Midbrain (tissue), 1 donor: Measurements from ENCODE around the gene EPHA1.

Experiments used
- DNase-seq: peaks from one replicate; lab custom pipeline; 2025; lab: John Stamatoyannopoulos, UW

Gene EPHA1

DNA sequence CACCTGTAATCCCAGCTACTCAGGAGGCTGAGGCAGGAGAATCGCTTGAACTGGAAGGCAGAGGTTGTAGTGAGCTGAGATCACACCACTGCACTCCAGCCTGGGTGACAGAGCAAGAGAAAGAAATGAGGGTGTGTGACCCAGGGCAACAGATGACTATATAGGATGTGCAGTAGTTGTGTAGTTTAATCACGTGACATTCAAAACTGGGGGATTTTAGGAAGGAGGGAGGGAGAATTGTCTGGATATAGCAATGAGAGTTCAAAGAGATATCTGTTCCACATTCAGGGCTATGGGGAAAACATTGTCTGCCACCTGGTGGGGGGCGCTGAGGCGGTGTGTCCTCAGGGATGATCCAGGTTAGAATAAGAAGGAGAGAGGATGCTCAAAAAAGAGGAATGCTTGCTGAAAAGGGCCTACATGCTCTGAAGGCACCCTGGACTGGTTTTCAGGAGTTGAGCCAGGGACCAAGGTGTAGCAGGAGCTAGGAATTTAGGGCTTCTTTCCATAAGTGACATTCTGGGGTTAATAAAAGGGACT lies 35.3 kb downstream of the EPHA1 start:
- DNase-seq = no peak

DNA sequence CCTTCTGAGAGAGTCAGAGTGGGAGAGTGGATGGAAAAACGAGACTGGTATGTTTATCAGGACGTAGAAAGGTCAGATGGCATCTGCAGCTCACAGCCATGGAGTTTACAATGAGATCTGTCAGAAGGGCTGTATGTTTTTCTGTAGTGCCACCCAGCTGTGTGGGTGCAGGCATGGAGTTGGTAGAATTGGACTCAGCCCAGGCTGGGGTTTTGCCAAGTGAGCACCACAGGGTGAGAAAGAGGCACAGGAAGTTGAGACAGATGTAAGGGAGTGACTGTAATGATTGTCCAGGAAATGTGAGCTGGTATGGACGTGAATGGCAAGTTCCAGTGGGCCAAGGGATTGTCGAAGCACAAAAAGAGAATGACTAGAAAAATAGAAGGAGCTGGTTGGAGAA lies 36.6 kb downstream of the EPHA1 start:
- peak; percentile 86 for DNase-seq

DNA sequence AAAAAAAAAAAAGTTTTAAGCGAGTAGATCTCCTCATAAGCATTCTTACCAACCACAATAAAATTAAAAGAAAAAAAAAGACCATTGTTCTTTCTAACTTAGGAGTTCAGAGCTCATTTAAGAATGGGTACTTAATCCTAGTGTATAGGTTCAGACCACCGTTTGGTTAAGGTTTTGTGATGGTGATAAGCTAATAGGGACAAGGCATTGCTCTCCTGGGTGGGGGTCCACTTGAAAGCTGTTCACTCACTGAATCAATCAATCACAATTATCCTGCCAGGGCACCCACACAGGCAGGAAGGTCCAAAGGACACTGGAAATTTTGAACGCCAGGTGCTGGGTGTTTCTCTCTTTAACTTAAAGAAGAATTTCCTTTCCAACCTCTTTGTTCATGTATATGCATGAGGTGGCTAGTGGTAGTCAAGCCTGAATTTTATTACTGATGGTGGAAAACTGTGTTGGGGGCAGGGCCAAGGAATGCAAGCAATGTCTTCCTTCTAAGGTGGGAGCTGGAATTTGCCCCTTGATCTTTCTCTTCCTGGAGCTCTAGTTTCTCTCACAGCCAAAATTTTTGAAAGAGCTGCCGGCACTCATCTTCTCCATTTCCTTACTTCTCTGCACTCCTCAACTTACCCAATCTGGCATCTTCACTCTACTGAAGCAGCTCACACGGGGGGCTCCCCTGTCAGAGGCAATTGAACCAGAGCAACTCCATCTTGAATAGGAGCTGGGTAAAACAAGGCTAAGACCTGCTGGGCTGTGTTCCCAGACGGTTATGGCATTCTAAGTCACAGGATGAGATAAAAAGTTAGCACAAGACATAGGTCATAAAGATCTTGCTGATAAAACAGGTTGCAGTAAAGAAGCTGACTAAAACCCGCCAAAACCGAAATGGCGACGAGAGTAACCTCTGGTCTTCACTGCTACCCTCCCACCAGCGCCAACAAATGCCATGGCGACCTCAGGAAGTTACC lies 38.7 kb downstream of the EPHA1 start:
- DNase-seq = no peak

DNA sequence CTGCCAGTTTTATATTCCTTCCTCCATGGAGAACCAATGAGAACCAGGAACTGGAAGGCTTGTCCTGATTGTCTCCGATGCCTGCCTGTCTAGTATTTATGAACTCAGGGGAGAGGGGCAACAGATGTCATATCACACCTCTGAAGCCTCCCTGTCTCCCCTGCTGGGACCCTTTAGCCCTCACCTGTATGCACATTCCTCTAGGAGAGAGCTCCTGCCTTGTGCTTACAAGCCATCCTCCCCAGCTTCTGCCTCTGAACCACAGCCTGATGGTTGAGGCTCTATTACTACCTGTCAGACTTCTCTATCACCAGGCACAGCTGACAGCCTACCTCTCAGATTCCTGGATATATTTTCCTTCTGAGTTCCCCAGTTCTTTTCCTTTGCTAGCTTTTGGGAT lies 40.3 kb downstream of the EPHA1 start:
- DNase-seq = no peak

DNA sequence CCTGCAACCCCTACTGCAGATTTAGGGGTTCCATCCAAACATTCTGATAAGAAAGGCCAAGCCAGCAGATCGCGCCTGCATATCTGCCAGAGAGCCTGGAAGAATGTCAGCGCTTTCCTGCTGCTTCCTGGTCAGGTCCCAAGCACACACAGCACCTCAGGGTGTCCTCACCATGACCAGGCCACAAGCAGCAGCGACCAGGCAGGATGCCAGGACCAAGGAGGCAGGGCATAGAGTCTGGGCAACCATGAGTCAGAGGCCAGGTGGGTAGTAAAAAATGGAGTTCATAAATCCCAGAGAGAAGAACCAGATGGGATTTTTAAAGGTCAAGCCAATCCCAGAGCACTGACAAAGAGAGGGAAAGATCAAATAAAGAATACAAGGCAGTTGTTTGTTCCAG lies 40.7 kb downstream of the EPHA1 start:
- DNase-seq = no peak

DNA sequence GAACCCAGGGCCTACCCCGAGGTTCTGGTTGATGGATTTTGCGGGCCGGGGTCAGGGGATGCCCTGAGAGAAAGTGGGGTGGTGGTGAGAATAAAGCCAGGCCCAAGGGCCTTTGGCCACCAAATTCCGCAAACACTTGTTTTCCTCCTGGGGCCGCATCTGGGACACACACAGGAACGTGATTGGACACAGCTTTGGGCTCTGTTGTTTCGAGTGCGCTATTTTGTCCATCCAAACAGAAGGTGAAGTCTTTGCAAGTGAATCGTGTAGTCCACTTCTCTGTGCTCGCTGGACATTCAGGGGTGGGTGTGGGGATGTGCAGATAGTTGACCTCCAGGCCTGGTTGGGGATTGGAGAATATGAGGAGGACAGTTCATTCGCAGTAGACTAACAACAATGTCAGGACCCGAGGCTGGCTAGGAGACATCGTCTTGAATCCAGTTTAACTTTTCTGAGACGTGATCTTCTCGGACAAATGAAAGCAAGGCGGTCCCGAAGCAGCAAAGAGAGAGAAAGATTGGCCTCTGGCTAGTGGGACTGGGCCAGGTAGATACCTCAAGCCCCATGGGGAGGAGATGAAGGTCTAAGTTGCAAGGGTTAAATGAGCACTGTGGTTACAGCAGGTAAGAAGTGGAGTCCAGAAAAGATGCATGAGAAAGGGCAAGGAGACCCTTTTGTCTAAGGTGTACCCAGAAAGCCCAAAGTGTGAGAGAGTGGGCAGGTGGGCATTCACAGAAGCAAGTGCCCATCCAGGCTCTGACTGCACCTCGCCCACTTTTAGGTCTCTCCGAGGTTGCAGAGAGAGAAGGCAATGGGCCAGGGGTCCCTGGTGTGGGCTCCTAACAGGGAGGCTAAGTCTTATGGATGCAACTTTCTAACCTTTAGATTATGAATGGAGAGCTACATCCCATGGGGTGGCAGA lies 45.4 kb downstream of the EPHA1 start:
- DNase-seq = no peak

DNA sequence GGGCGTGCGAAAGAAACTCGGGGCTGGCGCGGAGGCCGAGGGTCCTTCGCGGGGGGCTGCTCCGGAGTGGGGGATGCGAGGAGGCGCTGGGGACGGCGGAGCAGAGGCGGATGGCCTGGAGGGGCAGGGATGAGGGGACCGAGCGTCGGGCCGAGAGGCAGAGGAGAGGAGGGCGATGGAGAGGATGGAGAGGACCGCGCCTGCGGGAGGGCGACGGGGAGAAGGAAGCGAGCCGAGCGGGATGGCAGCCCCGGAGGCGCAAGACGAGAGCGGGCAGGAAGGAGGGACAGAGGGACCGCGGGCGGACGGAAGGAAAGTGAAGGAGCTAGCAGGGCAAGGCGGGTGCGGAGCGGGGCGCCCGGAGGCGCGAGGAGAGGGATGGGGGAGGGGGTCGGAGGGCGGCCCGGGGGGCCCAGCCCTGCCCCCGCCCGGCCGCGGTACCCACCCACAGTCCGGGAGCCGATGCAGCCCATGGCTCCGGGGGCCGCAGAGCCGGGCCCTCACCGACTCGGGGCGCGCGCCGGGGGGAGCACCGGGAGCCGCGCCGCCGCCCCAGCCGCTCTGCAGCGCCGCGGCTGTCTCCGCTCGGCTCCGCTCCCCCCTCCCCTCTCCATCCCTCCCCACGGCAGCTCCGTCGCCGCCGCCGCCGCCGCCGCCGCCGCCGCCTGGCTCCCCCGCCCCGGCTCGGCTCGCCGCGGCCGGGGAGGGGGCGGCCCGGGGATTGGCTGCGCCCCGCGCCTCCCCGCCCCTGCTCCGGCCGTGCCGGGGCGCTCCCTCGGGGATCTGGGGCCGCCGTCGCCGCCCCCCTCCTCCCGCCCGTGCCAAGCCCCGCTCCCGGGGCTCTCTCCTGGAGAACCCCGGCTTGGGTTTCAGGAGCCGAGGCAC lies 46.3 kb downstream of the EPHA1 start, which contains the start of gene FAM131B:
Gene FAM131B (minus strand): TSS at position 583 of the 885 bp plus-strand sequence. CDS start 110 bp downstream, at position 473.
- DNase-seq = peak; percentile 66

DNA sequence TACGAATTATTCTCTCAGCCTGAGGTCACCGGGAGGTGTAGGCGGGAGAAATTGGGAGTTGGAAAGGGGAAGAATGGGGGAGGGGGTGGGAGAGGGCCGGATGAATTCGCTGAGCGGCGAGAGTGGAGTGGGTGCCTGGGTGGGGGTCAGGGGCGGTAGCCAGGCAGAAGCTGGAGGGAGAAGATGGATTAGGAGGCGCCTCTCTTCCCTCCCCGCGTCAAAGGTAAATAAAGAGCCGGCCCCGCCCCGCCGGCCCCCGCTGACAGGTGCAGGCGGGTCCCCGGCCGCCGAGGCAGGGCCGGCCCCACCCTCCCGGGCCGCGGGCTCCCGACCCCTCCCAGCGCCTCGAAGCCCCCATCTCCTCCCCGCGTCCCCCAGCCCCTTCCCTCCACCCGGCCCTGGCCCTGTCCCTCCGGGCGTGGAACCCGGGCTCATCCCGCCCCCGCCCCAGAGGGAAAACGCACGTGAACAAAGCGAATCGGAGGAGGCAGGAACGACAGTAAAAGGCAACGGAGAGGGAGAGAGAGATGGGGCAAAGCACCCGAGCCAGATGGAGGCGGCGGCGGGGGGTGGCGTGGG lies 47.0 kb downstream of the EPHA1 start:
- DNase-seq = peak; percentile 33

DNA sequence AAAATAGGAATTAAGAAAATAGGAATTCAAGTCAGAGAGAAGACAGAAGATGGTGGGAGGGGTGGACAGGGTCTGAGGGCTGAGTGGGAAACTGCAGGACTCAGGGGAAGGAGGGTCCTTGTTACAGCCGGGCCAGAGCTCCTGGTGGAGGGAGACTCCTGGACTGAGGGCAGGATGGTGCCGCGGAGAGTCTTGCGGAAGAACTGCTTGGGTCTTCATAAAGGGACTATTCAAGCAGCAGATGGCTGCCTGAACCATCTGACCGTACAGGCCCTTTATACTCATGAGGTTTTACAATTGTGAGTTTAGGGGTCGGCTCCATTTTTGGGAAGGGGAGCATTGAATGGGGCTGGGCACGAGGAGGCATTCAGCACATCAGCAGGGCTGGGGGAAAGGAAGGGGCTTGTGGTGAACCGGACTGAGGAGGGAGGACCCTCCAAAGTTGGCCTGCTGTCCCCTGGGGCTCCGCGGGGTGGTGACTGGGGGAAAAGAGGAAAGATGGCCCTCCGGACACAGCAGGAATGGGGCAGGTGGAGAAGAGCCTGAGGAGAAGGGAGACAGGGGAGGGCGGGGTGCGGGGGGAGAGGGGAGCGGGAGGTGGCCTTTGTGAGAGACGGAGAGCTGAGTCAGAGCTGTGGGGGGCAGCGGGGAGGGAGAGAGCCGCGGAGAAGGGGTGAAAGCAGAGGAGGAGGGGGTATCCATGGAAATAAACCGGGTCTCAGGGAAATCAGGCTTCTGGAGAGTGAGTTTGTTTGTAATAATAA lies 47.7 kb downstream of the EPHA1 start:
- peak; percentile 33 for DNase-seq

DNA sequence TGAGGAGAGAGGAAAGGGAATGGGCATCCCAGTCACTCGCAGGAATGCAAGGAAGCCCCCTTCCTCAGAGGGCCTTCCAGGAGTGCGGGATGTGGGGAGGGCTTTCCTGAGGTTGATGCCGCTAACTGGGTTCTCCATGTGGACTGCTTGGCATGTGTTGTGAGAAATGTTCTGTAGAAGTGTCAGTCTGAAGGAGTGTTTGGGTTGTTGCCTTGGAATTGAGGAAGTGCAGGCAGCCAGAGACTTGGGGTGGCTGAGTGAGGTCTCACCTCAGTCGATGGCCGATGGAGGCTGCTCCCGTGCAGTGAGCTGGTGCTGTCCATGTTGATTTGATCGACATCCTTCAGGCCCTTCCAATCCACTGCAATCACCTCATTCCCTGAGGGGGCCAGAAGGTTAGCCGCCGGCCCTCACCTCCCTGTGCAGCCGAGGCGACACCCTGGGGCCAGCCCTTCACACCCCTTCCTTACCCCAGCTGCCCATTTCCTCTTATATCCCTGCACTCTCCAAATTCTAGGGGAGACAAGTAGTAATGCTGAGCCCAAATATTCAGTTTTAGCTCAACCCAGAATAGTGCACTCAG lies 48.8 kb downstream of the EPHA1 start:
- no peak for DNase-seq

DNA sequence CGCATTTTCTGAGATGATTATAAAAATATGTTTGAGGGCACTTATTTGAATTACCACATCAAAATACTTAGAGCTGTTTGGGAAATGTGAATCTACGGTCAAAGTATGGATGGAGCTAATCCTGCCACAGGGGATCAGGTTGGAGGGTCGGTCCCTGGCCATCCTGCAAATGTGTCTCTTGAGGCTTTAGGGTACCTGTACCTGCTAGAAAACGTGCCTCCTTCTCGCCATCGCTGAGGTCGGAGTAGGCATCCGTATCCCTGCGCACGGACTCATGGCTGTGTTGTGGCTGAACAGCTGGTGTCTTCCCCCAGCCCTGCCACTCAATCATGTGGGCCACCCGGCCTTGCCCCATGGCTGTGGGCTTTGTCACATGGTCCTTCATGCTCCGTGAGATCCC lies 50.0 kb downstream of the EPHA1 start:
- DNase-seq = no peak

DNA sequence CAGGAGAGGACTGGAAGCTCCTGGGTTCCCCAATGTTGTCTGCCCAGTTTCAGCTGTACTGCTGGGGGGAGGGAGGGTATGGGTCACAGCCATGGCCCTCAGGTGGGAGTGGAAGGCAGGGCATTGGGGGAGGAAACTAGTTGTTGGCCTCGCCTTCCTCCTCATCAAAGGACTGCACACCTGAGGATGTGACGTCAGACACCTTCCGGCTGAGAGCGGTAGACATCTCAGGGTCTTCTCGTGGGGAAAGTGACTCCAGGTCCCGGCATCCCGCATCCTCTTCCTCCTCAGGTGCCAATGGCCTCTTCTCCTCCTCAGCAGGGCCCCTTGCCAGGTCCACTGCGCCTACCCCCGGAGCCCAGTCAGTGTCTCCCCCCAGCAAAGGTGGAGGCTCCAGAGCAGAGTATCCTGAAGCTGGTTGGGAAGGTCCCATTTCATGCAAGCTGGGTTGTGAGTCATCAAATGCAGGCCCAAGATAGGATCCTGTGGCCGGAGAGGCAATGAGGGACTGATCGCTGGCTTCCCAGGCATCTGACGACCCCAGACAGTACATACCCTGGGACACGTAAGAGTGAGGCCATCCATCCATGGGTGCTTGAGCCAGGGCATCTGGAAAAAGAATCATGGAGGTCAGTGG lies 52.1 kb downstream of the EPHA1 start:
- no peak for DNase-seq

DNA sequence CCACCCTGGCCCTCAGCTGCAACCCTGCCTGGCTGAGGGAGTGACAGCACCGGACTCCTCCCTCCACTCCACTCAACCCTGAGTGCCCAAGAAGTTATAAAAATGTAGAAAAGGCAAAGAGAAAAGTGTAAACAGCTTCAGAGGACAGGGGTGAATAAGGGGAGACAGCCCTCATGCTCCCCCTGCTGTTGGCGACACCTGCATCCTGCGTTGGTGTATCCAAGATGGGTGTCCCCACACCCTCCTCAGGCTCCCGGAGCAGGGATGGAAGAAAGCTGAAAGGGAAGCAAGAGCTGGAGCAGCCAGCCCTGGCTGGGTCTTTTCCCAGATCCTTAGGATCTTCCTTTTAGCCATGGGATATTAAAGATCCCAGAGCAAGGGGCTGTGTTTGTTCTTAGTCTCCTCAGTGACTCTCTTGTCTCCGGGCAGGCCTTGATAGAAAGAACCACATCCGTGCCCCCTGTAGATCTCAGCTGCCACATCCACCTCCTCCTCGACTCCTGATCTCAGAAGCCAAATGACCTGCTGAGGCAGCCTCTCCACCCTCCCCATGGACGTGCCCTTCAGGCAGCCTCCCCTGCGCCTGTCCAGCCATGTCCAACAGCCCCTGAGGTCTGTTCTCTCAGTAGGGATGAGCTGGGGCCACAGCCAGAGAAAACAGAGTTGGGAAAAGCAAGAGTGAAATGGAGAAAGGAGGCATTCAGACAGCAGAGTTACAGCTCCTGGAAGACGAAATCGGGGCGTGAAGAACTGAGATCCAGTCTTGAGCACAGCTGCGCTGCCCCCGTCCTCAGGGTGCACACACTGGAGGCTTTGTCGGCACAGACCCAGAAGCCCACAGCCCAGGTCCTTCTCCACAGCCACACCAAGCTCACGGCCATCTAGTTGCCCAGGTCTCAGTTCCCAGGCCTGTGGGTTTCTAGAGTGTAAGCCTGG lies 52.9 kb downstream of the EPHA1 start:
- DNase-seq = no peak

DNA sequence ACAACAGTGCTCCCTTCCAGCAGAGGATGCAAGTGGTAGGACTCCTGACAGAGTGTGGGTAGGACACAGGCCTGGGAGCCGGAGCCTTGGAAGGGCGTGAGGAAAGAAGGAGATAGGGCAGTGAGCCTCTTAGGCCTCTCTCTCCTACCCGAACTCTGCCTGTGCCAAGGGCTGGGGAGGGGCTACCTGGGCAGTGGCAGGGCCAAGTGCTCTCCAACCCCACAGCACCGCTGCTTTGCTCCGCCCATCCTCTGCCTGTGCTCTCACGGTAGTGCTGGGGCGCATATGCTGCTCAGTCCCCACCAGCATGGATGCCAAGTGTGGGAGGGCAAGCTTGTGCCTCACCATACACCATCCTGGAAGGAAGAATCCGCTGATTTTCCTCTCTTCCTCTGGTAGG lies 53.7 kb downstream of the EPHA1 start:
- no peak for DNase-seq

DNA sequence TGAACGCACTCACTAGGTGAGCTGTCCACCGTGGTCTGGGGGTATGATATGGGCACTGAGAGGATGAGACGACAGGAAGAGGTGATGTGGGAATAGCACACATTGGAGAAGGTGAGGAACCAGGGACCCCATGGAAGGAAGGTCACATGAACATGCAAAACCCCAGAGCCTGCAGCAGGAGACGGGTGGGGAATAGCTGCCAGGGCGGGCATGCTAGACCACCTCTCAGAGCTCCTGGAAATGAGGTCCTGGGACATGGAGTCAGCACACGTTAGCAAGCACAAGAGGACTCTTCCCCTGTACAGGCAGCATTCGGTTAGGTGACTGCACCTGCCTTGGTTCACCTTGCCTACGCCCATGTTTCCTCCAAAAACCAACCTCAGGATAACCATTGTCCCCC lies 54.3 kb downstream of the EPHA1 start:
- DNase-seq = no peak

DNA sequence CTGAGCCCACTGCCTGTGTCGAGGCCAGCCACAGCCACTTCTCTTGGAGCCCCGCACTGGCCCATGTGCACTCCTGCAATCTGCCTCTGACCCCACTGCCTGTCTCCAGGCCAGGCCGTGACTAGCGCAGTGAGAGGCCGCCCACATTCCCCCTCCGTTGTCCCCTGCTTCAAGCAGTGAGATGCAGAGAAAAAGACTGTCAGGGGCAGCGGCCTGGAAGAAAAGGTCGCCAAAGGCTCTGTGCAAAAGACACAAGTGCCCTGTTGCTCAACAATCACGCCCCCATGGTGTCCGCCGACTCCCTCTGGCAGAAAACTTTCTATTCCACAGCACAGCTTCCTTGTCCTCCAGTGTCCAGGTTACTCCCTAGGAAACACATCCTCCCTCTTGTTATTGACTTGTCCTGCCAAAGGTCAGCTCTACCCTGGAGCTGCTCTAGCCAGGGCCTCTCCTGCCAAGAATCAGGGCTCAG lies 56.1 kb downstream of the EPHA1 start:
- no peak for DNase-seq

DNA sequence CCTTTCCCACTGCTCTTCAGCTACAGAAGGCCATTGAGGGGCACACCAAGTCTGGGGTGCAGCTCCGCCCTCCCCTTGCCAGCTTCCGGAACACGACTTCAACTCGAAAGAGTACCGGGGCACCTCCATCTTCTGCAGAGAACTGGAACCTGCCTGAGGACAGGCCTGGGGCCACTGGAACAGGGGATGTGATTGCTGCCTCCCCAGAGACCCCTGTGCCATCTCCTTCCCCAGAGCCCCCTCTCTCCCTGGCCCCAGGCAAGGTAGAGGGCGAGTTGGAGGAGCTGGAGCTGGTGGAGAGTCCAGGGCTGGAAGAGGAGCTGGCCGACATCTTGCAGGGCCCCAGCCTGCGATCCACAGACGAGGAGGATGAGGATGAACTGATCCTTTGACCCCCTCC lies 57.1 kb downstream of the EPHA1 start:
- DNase-seq = no peak

DNA sequence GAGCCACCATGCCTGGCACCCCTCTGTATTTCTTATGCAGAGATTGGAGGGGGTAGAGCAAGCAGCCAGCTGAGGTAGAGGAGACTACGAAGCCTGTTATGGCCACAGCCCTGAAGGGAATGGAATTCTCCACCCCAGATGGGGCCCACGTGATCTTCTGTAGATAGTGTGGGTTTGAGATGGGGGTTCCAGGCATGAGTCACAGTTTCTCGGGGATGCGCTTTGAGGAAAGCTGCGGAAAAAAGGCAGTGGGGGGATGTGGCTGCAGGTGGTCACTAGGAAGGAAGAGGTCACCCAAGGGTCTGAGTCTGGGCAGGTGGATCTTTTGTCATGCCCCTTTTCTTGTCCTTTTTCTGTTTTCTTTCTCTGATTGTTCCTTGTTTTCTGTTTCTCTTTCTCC lies 57.6 kb downstream of the EPHA1 start:
- no peak for DNase-seq
